ENCODE measurements around the gene PRICKLE4.

The PRICKLE4 gene

GRCh38 chr6:41780551-41781365, at the start of gene PRICKLE4:
Gene PRICKLE4 (plus strand): TSS chr6:41780782. CDS start chr6:41783474, 2,692 bp downstream.
- peak in 1 of 2 experiments; percentile 14 for DNase-seq

- no peak for DNase-seq
Observed at GRCh38 chr6:41731561-41732086, 49.0 kb upstream of the PRICKLE4 start.

- no peak for DNase-seq
Observed at GRCh38 chr6:41732149-41732548, 48.4 kb upstream of the PRICKLE4 start.

GRCh38 chr6:41732591-41733359, 47.8 kb upstream of the PRICKLE4 start:
- no peak for DNase-seq

GRCh38 chr6:41733360-41733706, 47.2 kb upstream of the PRICKLE4 start:
- DNase-seq = no peak

GRCh38 chr6:41733707-41734665, 46.6 kb upstream of the PRICKLE4 start:
- peak; percentile 80 to 82 for DNase-seq

GRCh38 chr6:41734666-41735426, 45.7 kb upstream of the PRICKLE4 start:
- peak; percentile 32 to 47 for DNase-seq

GRCh38 chr6:41735427-41736185, 45.0 kb upstream of the PRICKLE4 start, which contains the start of gene TFEB:
Gene TFEB (minus strand): TSS chr6:41735608. CDS start chr6:41691213, 44,395 bp downstream.
- DNase-seq = peak; percentile 86

GRCh38 chr6:41736186-41736733, 44.3 kb upstream of the PRICKLE4 start:
- no peak for DNase-seq

- no peak for DNase-seq
Observed at GRCh38 chr6:41736800-41737555, 43.6 kb upstream of the PRICKLE4 start.

- DNase-seq = no peak
Observed at GRCh38 chr6:41737591-41738130, 42.9 kb upstream of the PRICKLE4 start.

GRCh38 chr6:41739041-41739440, 41.5 kb upstream of the PRICKLE4 start:
- DNase-seq = no peak

- no peak for DNase-seq
Observed at GRCh38 chr6:41740366-41741162, 40.0 kb upstream of the PRICKLE4 start.

- no peak for DNase-seq
Observed at GRCh38 chr6:41741625-41742490, 38.7 kb upstream of the PRICKLE4 start.

- DNase-seq = no peak
Observed at GRCh38 chr6:41743406-41744235, 37.0 kb upstream of the PRICKLE4 start.

- no peak for DNase-seq
Observed at GRCh38 chr6:41744236-41744787, 36.3 kb upstream of the PRICKLE4 start.
